Thyroid gland (tissue), 4 donors: ENCODE data around the gene SLC51A. TPM values are rescaled to one million over a fixed set of nuclear protein-coding genes. Genes with fewer than 3 reads are reported as not detected.

Experiments
- DNase-seq, 2 donors: peaks; one replicate each; pipeline ENCODE4 v3.0.0-alpha.2; 2019
- H3K27ac ChIP-seq, 3 donors: fragments of 200-600 bp; sonication (generic); 1 replicate in 2 of 3; 2 replicates in 1 of 3; pipeline ENCODE4 v1.5.1; 2016 to 2019; ENCODE audit warnings: mild to moderate bottlenecking in 1 of 3, moderate library complexity in 1 of 3
- H3K27me3 ChIP-seq: fragments of 200-600 bp; sonication (generic); one replicate; pipeline ENCODE4 v1.5.1; 2019
- H3K36me3 ChIP-seq, 2 donors: fragments of 200-600 bp; sonication (generic); one replicate each; pipeline ENCODE4 v1.5.1; 2016 to 2019
- H3K4me1 ChIP-seq, 2 donors: fragments of 200-600 bp; sonication (generic); one replicate each; pipeline ENCODE4 v1.5.1; 2017 to 2019
- H3K4me3 ChIP-seq, 3 donors: fragments of 200-600 bp; sonication (generic); replicated peaks in 1 of 3; 1 replicate in 2 of 3; 2 replicates in 1 of 3; pipeline ENCODE4 v1.5.1; 2016; ENCODE audit warnings: mild to moderate bottlenecking in 1 of 3
- H3K9me3 ChIP-seq: fragments of 200-600 bp; sonication (generic); one replicate; pipeline ENCODE4 v1.5.1; 2017
- POLR2A ChIP-seq, 2 donors: fragments of 450-650 bp; IDR thresholded peaks; one replicate each; pipeline ENCODE4 v1.6.1; 2017; ENCODE audit warnings: antibody characterized with exemption in 2 of 2, mild to moderate bottlenecking in 2 of 2, moderate library complexity in 1 of 2
- WGBS, 2 donors: methylation state at CpG; one replicate each; pipeline ENCODE4 v1.1.5; 2017; 5-methylcytosine and 5-hydroxymethylcytosine counted together
- intact Hi-C: fragments of 100-400 bp; cut with DNase I; formaldehyde crosslinking; loops from one replicate; pipeline ENCODE4 v1.15.1; 2023
- small RNA-seq: library from RNA; depleted of rRNA; stranded (forward); fragments of <200 nt; gene quantifications from one replicate; pipeline ENCODE3, GENCODE V24; 2016
- total RNA-seq, 4 donors: library from RNA; depleted of rRNA; stranded (reverse); fragments of >200 nt; gene quantifications; one replicate each; pipeline ENCODE4 v1.2.3, GENCODE V29; 2016
- TF ChIP-seq, protein P1 (sequence below), 6 experiments: fragments of 200-600 bp in 3 of 6; fragments of 450-650 bp in 3 of 6; sonication (generic) in 3 of 6; IDR thresholded peaks; one replicate each; pipeline ENCODE4 v1.5.1; 2016 to 2019; ENCODE audit warnings: antibody characterized with exemption in 6 of 6, mild to moderate bottlenecking in 2 of 6, inconsistent platforms in 1 of 6, moderate library complexity in 1 of 6

Gene SLC51A
- total RNA-seq, 4 donors from 2014 or later = 0.56 to 0.63 TPM; not detected in 2

DNA sequence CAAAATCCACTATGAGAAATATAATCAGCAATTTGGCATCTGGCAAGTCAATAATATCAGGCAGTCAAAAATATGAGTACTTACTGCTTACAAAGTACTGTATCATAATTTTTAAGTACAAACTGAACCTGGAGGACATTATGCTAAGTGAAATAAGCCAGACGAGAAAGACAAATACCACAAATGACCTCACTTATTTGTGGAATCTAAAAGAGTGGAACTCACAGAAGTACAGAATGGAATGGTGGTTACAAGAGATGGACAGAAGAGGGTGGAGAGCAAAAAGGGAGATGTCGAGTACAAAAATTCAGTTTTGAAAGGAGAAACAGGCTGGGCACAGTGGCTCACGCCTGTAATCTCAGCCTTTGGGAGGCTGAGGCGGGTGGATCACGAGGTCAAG is 58.8 kb downstream of the SLC51A start:
- TF ChIP-seq, protein P1, sequence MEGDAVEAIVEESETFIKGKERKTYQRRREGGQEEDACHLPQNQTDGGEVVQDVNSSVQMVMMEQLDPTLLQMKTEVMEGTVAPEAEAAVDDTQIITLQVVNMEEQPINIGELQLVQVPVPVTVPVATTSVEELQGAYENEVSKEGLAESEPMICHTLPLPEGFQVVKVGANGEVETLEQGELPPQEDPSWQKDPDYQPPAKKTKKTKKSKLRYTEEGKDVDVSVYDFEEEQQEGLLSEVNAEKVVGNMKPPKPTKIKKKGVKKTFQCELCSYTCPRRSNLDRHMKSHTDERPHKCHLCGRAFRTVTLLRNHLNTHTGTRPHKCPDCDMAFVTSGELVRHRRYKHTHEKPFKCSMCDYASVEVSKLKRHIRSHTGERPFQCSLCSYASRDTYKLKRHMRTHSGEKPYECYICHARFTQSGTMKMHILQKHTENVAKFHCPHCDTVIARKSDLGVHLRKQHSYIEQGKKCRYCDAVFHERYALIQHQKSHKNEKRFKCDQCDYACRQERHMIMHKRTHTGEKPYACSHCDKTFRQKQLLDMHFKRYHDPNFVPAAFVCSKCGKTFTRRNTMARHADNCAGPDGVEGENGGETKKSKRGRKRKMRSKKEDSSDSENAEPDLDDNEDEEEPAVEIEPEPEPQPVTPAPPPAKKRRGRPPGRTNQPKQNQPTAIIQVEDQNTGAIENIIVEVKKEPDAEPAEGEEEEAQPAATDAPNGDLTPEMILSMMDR (IDR thresholded peaks at IDR 0.05) = no peak
- TF ChIP-seq POLR2A (IDR thresholded peaks at IDR 0.05) = no peak
- H3K4me3 ChIP-seq = no peak overlapping the region
- no peaks in the 10 kb centered on the region for H3K27me3 ChIP-seq
- WGBS, 2 donors = 96% methylated on average over 5 of the region's 5 CpGs
- intact Hi-C loops = no loop called here
- H3K4me1 ChIP-seq = peaks cover 4 to 7% of the 10 kb centered on the region in 2 donors
- H3K27ac ChIP-seq = no peak overlapping the region
- no peak for DNase-seq
- H3K36me3 ChIP-seq = peaks cover 0 to 8% of the 10 kb centered on the region in 2 donors
- no peaks in the 10 kb centered on the region for H3K9me3 ChIP-seq

DNA sequence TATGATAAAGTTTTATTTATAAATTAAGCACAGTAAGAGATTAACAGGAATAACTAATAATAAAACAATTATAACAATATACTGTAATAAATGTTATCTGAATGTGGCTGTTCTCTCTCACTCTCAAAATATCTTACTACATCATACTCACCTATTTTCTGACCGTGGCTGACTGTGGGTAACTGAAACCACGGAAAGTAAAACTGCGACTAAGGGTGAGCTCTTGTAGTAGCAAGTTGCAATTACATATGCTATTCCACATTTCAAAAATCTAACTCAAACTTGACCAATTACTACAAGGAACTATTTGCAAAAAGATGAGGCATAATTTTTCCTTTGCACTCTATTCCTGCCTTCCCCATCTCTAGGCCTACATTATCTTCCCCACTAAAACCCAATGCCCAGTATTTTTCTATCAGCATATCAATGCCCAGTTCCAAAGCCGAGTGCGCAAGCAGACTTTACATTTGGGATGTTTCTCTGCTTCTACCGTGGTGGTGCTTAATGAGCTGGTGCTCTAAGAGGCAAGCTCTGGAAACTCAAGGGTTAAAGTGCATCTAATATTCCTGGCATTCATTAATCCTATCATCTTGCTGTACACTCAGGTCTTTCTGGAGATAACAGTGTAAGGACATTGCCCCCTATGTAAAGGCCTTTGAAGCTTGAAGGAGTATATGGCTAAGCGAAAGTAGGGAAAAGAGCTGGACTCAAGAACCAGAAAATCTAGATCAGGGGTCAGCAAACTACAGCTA is 64.5 kb downstream of the SLC51A start:
- WGBS, 2 donors = 91% methylated on average over 7 of the region's 7 CpGs
- H3K9me3 ChIP-seq = no peaks in the 10 kb centered on the region
- H3K27me3 ChIP-seq = no peaks in the 10 kb centered on the region
- no peak overlapping the region for H3K4me3 ChIP-seq
- H3K4me1 ChIP-seq = peaks cover 7 to 17% of the 10 kb centered on the region in 2 donors
- H3K36me3 ChIP-seq = no peaks in the 10 kb centered on the region
- TF ChIP-seq, protein P1 (IDR thresholded peaks at IDR 0.05) = no peak
- no peak for TF ChIP-seq POLR2A (IDR thresholded peaks at IDR 0.05)
- no peak for DNase-seq
- no peak overlapping the region for H3K27ac ChIP-seq
- intact Hi-C loops = no loop called here

DNA sequence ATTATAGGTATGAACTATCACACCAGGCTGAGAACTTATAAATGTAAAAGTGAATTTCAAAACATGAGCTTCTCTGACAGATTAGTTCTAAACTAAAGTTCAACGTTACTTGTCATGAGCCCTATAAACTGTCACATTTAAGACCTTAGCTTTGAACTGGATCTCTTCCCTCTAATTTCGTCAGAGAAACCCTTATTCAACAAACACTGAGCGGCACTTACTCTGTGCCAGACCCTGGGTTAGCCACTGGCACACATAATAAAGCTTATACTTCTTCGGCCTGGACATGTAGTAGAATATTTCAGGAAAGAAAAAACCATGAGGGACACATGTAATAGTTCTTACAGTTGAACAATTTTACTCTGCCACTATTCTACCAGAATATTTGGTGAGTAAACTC is 65.6 kb downstream of the SLC51A start:
- TF ChIP-seq, protein P1 (IDR thresholded peaks at IDR 0.05) = no peak
- TF ChIP-seq POLR2A (IDR thresholded peaks at IDR 0.05) = no peak
- H3K4me3 ChIP-seq = no peak overlapping the region
- H3K9me3 ChIP-seq = no peaks in the 10 kb centered on the region
- DNase-seq = no peak
- peaks cover 16 to 26% of the 10 kb centered on the region in 2 donors for H3K4me1 ChIP-seq
- H3K27me3 ChIP-seq = no peaks in the 10 kb centered on the region
- no peaks in the 10 kb centered on the region for H3K36me3 ChIP-seq
- H3K27ac ChIP-seq = no peak overlapping the region
- intact Hi-C loops = no loop called here
- WGBS, 2 donors = 92 to 93% methylated on average over 4 of the region's 4 CpGs

Small RNA genes lying within 50 kb of the gene (small RNA-seq; reads per million reads assigned to genes)
- not detected for gene RF00019

Other genes with a start within 250 kb of the SLC51A start
- 100 to 1,000 TPM in 1 of 4 donors, 10 to 100 TPM in 3; 40.7 to 115 (median 69.8) TPM for gene TFRC, start 134.4 kb upstream of the SLC51A start, total RNA-seq
- not detected for gene ZDHHC19, start 5.1 kb upstream of the SLC51A start, total RNA-seq
- 10 to 100 TPM; 59.5 to 80.4 (median 73.1) TPM for gene PCYT1A, start 71.2 kb downstream of the SLC51A start, total RNA-seq
- gene DYNLT2B, start 101.7 kb downstream of the SLC51A start, total RNA-seq = 10 to 100 TPM in 3 of 4 donors, 1 to 10 TPM in 1; 4.6 to 16.8 (median 13.2) TPM
- under 1 TPM in 2 of 4 donors, not detected in 2; 0.59 to 0.94 TPM for gene TM4SF19, start 121.9 kb downstream of the SLC51A start, total RNA-seq
- gene UBXN7, start 215.9 kb downstream of the SLC51A start, total RNA-seq = 10 to 100 TPM; 16.8 to 38.4 (median 23.2) TPM